ENCODE data around the gene PCNX2. TPM values are rescaled to one million over a fixed set of nuclear protein-coding genes. Genes with fewer than 3 reads are reported as not detected.

The PCNX2 gene
- total and polyA plus RNA-seq, 2 of the 8 experiments (the other 6 are each of a cell fraction or from before 2014, with no cell fraction given): 46.1 to 57.6 TPM

DNA sequence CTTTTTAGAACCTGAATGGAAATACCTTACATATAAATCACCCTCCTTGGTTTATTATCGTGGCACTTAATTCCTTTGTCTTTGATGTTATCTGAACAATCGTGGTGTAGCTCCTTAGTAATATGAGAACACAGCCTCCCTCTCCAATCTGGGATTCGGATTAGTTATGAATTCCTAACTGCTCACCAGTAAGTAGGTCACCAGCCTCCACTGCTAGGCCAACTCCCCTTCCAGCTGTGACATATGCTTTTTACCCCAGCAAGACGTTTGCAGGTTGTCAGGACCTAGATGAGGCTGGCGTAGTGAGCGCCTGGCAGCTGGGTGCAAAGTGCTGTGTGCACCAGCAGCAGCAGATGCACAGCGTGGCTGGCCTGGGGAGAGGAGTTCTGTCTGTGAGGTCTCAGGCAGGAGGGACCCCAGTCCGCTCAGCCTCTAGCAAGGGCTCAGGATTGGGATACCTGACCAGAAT is 306.9 kb downstream of the PCNX2 start:
- Histone ChIP-seq H2BK15ac (ENCODE audit: low read length) (no peak overlapping the region), H3K4me1 (replicated peaks in 1 of 4; ENCODE audit: control insufficient read depth in 3 of 4, insufficient read depth in 4 of 4, low read length in 3 of 4) (no peaks in the 10 kb centered on the region), H3K27ac (ENCODE audit: low read depth, low read length) (no peak overlapping the region), H2BK20ac (ENCODE audit: low read length) (no peak overlapping the region), H4K20me1 (replicated peaks in 1 of 2; ENCODE audit: control insufficient read depth in 1 of 2, insufficient read depth in 2 of 2, low read length in 2 of 2) (no peaks in the 10 kb centered on the region), H3K9ac (replicated peaks in 1 of 4; ENCODE audit: extremely low read depth in 1 of 4, low read depth in 3 of 4, low read length in 3 of 4) (no peak overlapping the region; a peak in 1 of 7 replicates), H4K8ac (ENCODE audit: extremely low read depth, insufficient read depth, low read length) (no peak overlapping the region), H3K4me3 (ENCODE audit: extremely low read depth in 1 of 4, insufficient read depth in 2 of 4, low read depth in 3 of 4, low read length in 4 of 4) (no peak overlapping the region), H3K27me3 (replicated peaks in 1 of 4; ENCODE audit: control insufficient read depth in 3 of 4, extremely low read depth in 1 of 4, insufficient read depth in 3 of 4, low read length in 3 of 4) (no peaks in the 10 kb centered on the region), H3K14ac (ENCODE audit: insufficient read length) (no peak overlapping the region), H2BK5ac (ENCODE audit: low read depth, low read length) (no peak overlapping the region), H3K18ac (ENCODE audit: extremely low read depth, low read length) (no peak overlapping the region), H3K9me3 (ENCODE audit: insufficient read depth in 2 of 2, low read depth in 1 of 2, low read length in 1 of 2) (peaks cover under 1 to 2% of the 10 kb centered on the region in 2 experiments; a peak in 3 of 4 replicates), H3K79me1 (ENCODE audit: low read depth, low read length) (no peaks in the 10 kb centered on the region), H2AK5ac (ENCODE audit: low read depth, low read length) (no peak overlapping the region), H3K4me2 (ENCODE audit: insufficient read depth in 1 of 2, low read depth in 2 of 2, low read length in 2 of 2) (no peak overlapping the region), H2BK120ac (replicated peaks; ENCODE audit: low read depth, low read length) (no peak overlapping the region), H4K5ac (ENCODE audit: insufficient read length, low read depth, low read length) (no peak overlapping the region), H3K79me2 (ENCODE audit: control insufficient read depth in 1 of 2, insufficient read depth in 2 of 2, low read length in 2 of 2) (no peaks in the 10 kb centered on the region), H3K23ac (ENCODE audit: insufficient read length) (no peak overlapping the region), H3K23me2 (ENCODE audit: low read depth, low read length) (no peaks in the 10 kb centered on the region), H2BK12ac (ENCODE audit: low read depth, low read length) (no peak overlapping the region), H3K56ac (replicated peaks; ENCODE audit: insufficient read length, low read depth, low read length) (no peak overlapping the region), H3K4ac (replicated peaks; ENCODE audit: insufficient read length, low read depth, low read length) (no peak overlapping the region), H2AFZ (ENCODE audit: low read length) (no peak overlapping the region), H3K36me3 (ENCODE audit: control insufficient read depth in 2 of 4, insufficient read depth in 4 of 4, low read length in 3 of 4) (peaks cover 0 to 13% (median 7%) of the 10 kb centered on the region in 4 experiments; a peak in 6 of 8 replicates), H4K91ac (replicated peaks; ENCODE audit: insufficient read length, low read length) (no peak overlapping the region)
- WGBS, 2 experiments (ENCODE audit: extremely low coverage in 1 of 2, insufficient coverage in 1 of 2, insufficient read length in 1 of 2, insufficient replicate concordance in 2 of 2, low coverage in 1 of 2, low lambda C conversion rate in 2 of 2, missing lambda C conversion rate in 1 of 2): 85% methylated on average over 8 of the region's 8 CpGs; no CpG with 5 or more reads in 1 of the 2 experiments
- DNase-seq (ENCODE audit: low read depth in 1 of 2, low spot score in 2 of 2) (no peak), FAIRE-seq (no peak)
- ChIA-PET CTCF (ENCODE audit: partially characterized antibody) (no interaction called here), POLR2A (ENCODE audit: partially characterized antibody) (no interaction called here)
- TF ChIP-seq CTBP2 (IDR thresholded peaks at IDR 0.05; ENCODE audit: borderline replicate concordance, insufficient read depth, insufficient read length, low read length) (no peak), RBBP5 (IDR thresholded peaks at IDR 0.05; ENCODE audit: borderline replicate concordance, low read depth, low read length) (no peak), KDM1A (IDR thresholded peaks at IDR 0.05; ENCODE audit: borderline replicate concordance, low read length) (no peak), GTF2F1 (IDR thresholded peaks at IDR 0.05; ENCODE audit: borderline replicate concordance, low read depth, low read length) (no peak), RFX5 (IDR thresholded peaks at IDR 0.05; ENCODE audit: borderline replicate concordance, low read depth, low read length) (no peak), NANOG (IDR thresholded peaks at IDR 0.05; ENCODE audit: insufficient read depth, low read depth, low read length, poor library complexity, severe bottlenecking) (no peak), EP300 (IDR thresholded peaks at IDR 0.05; ENCODE audit: borderline replicate concordance in 1 of 2, low read depth in 2 of 2, low read length in 2 of 2) (no peak), KDM4A (IDR thresholded peaks at IDR 0.05; ENCODE audit: low read depth, low read length, severe bottlenecking) (no peak), E2F6 (IDR thresholded peaks at IDR 0.05) (no peak), BCL11A (IDR thresholded peaks at IDR 0.05; ENCODE audit: low read depth in 2 of 2, low read length in 2 of 2) (no peak), BRCA1 (IDR thresholded peaks at IDR 0.05; ENCODE audit: low read depth, low read length) (no peak), CEBPB (IDR thresholded peaks at IDR 0.05; ENCODE audit: low read depth, low read length) (no peak), EGR1 (IDR thresholded peaks at IDR 0.05; ENCODE audit: borderline replicate concordance, low read depth, low read length) (no peak)
